ENCODE measurements around the gene MUC13. TPM values are rescaled to one million over a fixed set of nuclear protein-coding genes. Genes with fewer than 3 reads are reported as not detected.

The MUC13 gene
- total RNA-seq, 4 donors from 2014 or later, result 0.19 TPM; not detected in 3

DNA sequence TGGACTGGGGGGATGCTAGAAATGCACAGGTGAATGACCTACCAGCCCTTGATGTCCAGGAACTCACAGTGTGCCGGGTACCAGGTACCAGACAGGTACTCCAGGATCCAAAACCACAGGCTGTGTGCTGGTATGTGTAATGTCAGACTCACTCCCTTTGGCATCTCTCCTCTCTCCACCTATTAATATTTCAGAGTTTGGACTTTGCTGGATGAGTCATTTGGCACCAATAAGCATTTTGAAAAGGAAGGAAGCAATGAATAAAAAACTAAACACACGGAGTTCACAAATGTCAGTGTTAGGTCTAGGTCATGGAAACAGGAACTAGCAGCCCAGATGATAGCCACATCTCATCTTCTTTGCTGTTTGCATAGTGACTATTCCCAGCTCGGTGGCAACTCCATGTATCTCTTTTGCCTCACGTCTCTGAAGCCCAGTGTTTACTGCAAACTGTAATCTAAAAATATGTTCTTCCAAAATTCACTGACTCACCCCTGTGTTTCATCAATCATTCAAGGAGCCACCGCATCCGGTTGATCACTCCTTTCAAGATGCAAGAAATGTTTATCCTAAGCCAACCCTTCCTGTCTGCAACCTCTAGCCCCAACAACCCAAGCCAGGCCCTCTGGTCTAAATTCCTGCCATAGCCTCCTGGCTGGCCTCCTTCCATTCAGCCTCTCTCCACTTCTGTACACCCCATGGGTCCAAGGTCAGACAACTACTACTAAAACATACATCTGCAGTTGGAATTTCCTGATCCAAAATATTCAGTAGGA, 55.8 kb downstream of the MUC13 start:
- TF ChIP-seq, protein P1, sequence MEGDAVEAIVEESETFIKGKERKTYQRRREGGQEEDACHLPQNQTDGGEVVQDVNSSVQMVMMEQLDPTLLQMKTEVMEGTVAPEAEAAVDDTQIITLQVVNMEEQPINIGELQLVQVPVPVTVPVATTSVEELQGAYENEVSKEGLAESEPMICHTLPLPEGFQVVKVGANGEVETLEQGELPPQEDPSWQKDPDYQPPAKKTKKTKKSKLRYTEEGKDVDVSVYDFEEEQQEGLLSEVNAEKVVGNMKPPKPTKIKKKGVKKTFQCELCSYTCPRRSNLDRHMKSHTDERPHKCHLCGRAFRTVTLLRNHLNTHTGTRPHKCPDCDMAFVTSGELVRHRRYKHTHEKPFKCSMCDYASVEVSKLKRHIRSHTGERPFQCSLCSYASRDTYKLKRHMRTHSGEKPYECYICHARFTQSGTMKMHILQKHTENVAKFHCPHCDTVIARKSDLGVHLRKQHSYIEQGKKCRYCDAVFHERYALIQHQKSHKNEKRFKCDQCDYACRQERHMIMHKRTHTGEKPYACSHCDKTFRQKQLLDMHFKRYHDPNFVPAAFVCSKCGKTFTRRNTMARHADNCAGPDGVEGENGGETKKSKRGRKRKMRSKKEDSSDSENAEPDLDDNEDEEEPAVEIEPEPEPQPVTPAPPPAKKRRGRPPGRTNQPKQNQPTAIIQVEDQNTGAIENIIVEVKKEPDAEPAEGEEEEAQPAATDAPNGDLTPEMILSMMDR (IDR thresholded peaks at IDR 0.05), result no peak
- TF ChIP-seq POLR2A (IDR thresholded peaks at IDR 0.05), result no peak
- intact Hi-C loops (cut with DNase I), result no loop called here
- H3K36me3 ChIP-seq, result no peaks in the 10 kb centered on the region
- WGBS, 2 donors, result 3 to 4% methylated on average over 6 of the region's 6 CpGs
- no peaks in the 10 kb centered on the region for H3K27me3 ChIP-seq
- H3K27ac ChIP-seq, result peak overlapping the region; percentile 69 to 87 (median 74)
- DNase-seq, result no peak
- H3K4me3 ChIP-seq, result peak overlapping the region in 1 of 4 donors; percentile 15
- H3K4me1 ChIP-seq, result peaks cover 26 to 79% (median 26%) of the 10 kb centered on the region in 3 donors
- no peaks in the 10 kb centered on the region for H3K9me3 ChIP-seq

- WGBS, 2 donors, result 89 to 91% methylated on average over 3 of the region's 3 CpGs
- H3K27ac ChIP-seq, result peak overlapping the region in 3 of 4 donors; percentile 69 to 87 (median 73)
- H3K36me3 ChIP-seq, result peaks cover 0 to 2% (median 0%) of the 10 kb centered on the region in 3 donors
- intact Hi-C loops (cut with DNase I), result no loop called here
- DNase-seq, result no peak
- peaks cover 19 to 68% (median 19%) of the 10 kb centered on the region in 3 donors for H3K4me1 ChIP-seq
- no peaks in the 10 kb centered on the region for H3K9me3 ChIP-seq
- TF ChIP-seq, protein P1 (IDR thresholded peaks at IDR 0.05), result no peak
- TF ChIP-seq POLR2A (IDR thresholded peaks at IDR 0.05), result no peak
- H3K4me3 ChIP-seq, result no peak overlapping the region
- H3K27me3 ChIP-seq, result no peaks in the 10 kb centered on the region
Measured at GRCh38 chr3:124877674-124878073, 56.9 kb downstream of the MUC13 start.

- TF ChIP-seq POLR2A (IDR thresholded peaks at IDR 0.05), result no peak
- TF ChIP-seq, protein P1 (IDR thresholded peaks at IDR 0.05), result no peak
- H3K27ac ChIP-seq, result peak overlapping the region in 3 of 4 donors; percentile 18 to 54 (median 19)
- no peak overlapping the region for H3K4me3 ChIP-seq
- H3K27me3 ChIP-seq, result no peaks in the 10 kb centered on the region
- H3K36me3 ChIP-seq, result peaks cover 0 to 15% (median 0%) of the 10 kb centered on the region in 3 donors
- 46 to 72% methylated on average over 3 of the region's 3 CpGs for WGBS, 2 donors
- intact Hi-C loops (cut with DNase I), result no loop called here
- no peaks in the 10 kb centered on the region for H3K9me3 ChIP-seq
- DNase-seq, result no peak
- peaks cover 10 to 57% (median 19%) of the 10 kb centered on the region in 3 donors for H3K4me1 ChIP-seq
Measured at GRCh38 chr3:124876401-124876878, 58.1 kb downstream of the MUC13 start.

DNA sequence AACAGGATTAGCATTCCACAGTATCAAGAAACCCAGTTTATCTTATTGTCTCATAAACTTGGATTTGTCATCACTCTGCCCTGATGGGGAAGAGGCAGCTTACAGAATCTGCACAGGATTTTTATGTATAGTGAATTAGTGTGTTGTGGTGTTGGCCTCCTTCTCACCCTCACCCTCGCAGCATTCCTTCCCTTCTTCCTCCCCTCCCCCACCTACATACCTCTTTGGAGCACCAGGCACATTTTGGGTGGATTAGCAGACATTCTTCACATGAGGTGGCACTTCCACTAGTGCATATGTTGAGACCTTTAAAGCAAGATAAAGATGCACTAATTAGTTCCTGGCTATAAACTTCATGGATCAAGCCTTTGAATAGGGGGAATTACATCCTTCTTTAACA, 61.3 kb downstream of the MUC13 start:
- H3K9me3 ChIP-seq, result no peaks in the 10 kb centered on the region
- 94% methylated on average over 1 of the region's 1 CpG for WGBS, 2 donors
- H3K27ac ChIP-seq, result no peak overlapping the region
- TF ChIP-seq, protein P1 (IDR thresholded peaks at IDR 0.05), result no peak
- TF ChIP-seq POLR2A (IDR thresholded peaks at IDR 0.05), result no peak
- peaks cover 0 to 28% (median 8%) of the 10 kb centered on the region in 3 donors for H3K4me1 ChIP-seq
- intact Hi-C loops (cut with DNase I), result no loop called here
- H3K27me3 ChIP-seq, result no peaks in the 10 kb centered on the region
- DNase-seq, result no peak
- no peak overlapping the region for H3K4me3 ChIP-seq
- peaks cover 0 to 33% (median 0%) of the 10 kb centered on the region in 3 donors for H3K36me3 ChIP-seq

DNA sequence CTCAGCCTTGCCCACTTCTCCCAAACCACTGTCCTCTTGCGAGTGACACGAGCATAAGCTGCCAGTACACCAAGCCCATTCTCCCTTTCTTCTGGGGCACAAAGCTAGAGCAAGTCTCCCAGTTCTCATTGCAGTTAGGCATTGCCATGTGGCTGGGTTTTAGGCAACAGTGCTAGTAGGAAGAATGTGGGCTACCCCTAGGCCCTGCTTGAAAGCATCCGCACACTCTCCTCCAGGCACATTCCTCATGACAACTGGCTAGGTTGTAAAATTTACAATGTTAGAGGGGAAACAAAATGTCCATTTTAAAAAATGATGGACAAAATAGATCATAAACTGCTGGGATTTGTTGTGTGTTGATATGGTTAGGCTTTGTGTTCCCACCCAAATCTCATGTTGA, 67.0 kb downstream of the MUC13 start:
- Histone ChIP-seq H3K36me3 (peaks cover 0 to 65% (median 0%) of the 10 kb centered on the region in 3 donors), H3K4me3 (no peak overlapping the region), H3K4me1 (peaks cover 0 to 9% (median 0%) of the 10 kb centered on the region in 3 donors), H3K27me3 (no peaks in the 10 kb centered on the region), H3K27ac (no peak overlapping the region), H3K9me3 (no peaks in the 10 kb centered on the region)
- no peak for TF ChIP-seq POLR2A (IDR thresholded peaks at IDR 0.05)
- TF ChIP-seq, protein P1 (IDR thresholded peaks at IDR 0.05), result no peak
- 94 to 97% methylated on average over 3 of the region's 3 CpGs for WGBS, 2 donors
- intact Hi-C loops (cut with DNase I), result no loop called here
- DNase-seq, result no peak

Data from esophagus squamous epithelium (tissue), 5 donors.